Coronary artery (tissue), 2 donors: ENCODE data around the gene BTG3.

Source experiments
- DNase-seq: peaks from one replicate; pipeline ENCODE4 v3.0.0-alpha.2; 2017; ENCODE audit warnings: low spot score
- H3K27ac ChIP-seq, 2 donors: fragments of 200-600 bp; sonication (generic); one replicate each; pipeline ENCODE4 v1.5.1; 2016 to 2019
- H3K4me3 ChIP-seq: fragments of 200-600 bp; sonication (generic); 2 replicates; pipeline ENCODE4 v1.5.1; 2016; ENCODE audit warnings: mild to moderate bottlenecking, moderate library complexity
- CTCF ChIP-seq: fragments of 200-600 bp; sonication (generic); IDR thresholded peaks from one replicate; pipeline ENCODE4 v1.5.1; 2019; ENCODE audit warnings: antibody characterized with exemption

Gene BTG3

DNA sequence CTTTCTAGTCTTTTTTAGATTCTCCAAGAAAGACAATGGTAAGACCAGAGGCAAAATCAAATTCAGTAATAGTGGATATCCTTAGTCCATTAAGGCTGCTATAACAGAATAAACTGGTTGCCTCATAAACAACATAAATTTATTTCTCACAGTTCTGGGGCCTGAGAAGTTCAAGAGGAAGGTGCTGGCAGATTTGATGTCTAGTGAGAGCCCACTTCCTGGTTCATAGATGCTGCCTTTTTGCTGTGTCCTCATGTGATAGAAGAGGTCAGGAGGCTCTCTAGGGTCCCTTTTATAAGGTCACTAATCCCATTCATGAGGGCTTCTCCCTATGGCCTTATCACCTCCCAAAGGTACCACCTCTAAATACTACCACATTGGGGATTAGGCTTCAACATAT, 31.5 kb upstream of the BTG3 start:
- no peak for TF ChIP-seq CTCF
- Histone ChIP-seq H3K4me3 (no peak overlapping the region), H3K27ac (no peak overlapping the region)
- DNase-seq, result no peak

DNA sequence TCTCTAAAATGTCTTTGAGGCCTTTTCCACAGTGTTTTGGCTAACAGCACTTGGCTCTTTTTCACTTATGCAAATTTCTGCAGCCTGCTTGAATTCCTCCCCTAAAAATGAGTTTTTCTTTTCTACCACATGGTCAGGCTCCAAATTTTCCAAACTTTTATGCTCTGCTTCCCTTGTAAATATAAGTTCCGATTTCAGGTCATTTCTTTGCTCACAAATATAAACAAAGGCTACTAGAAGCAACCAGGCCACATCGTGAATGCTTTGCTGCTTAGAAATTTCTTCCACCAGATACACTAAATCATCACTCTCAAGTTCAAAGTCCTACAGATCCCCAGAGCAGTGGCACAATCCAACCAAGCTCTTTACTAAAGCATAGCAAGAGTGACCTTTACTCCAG, 28.1 kb upstream of the BTG3 start:
- no peak overlapping the region for H3K4me3 ChIP-seq
- no peak for TF ChIP-seq CTCF
- no peak for DNase-seq
- H3K27ac ChIP-seq, result no peak overlapping the region

DNA sequence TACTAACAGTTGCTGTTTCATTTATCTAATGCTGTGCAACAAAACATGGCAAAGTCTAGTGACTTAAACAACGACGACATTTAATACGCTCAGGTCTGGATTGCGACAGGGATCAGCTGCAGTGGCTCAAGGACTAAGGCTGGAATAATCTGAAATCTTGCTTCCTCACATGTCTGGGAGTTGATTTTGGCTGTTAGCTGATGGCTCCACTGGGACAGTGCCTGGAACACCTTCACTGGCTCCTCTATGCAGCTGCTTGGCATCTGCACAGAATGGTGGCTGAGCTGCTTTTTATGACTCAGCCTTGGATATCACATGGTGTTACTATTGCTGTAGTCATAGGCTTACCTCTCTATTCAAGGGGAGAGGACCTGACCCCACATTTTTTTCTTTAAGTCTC, 24.0 kb upstream of the BTG3 start:
- TF ChIP-seq CTCF, result no peak
- no peak for DNase-seq
- no peak overlapping the region for H3K27ac ChIP-seq
- no peak overlapping the region for H3K4me3 ChIP-seq

- no peak for DNase-seq
- Histone ChIP-seq H3K27ac (no peak overlapping the region), H3K4me3 (no peak overlapping the region)
- TF ChIP-seq CTCF, result no peak
These were observed 18.5 kb upstream of the BTG3 start for GRCh38 chr21:17631195-17631594.

GRCh38 chr21:17622018-17622417, 9.3 kb upstream of the BTG3 start:
- TF ChIP-seq CTCF, result no peak
- no peak for DNase-seq
- H3K4me3 ChIP-seq, result no peak overlapping the region
- no peak overlapping the region for H3K27ac ChIP-seq

GRCh38 chr21:17616831-17617230, 4.1 kb upstream of the BTG3 start:
- no peak for TF ChIP-seq CTCF
- DNase-seq, result no peak
- H3K27ac ChIP-seq, result no peak overlapping the region
- no peak overlapping the region for H3K4me3 ChIP-seq

DNA sequence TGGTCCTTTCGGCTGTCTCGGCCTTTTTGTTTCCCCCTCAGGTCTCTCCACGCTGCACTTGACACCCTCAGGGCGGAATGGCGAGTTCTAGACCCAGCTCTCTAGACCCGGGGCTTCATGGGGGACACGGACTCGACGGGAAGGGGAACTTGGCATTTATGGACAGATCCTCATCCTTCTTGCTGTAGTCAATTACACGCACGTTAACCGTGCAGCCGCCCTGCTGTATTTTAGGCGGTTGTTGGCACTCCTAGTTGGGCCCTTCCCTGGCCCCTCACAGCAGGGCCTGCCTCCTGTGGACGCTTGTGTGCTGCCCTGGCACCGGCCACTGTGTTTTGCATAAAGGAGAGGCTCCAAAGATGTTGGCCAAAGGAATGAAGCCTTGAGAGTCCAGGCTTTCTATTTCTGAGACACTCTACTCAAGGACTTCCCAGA, 558 bp upstream of the BTG3 start:
- Histone ChIP-seq H3K27ac (peak overlapping the region; percentile 83 to 90), H3K4me3 (peak overlapping the region; percentile 83)
- DNase-seq, result peak; percentile 76
- TF ChIP-seq CTCF, result no peak
